Neural cell (in vitro differentiated cells): Measurements from ENCODE around the gene S100A12. TPM values are rescaled to one million over a fixed set of nuclear protein-coding genes. Genes with fewer than 3 reads are reported as not detected.

Experiments
- H2AFZ ChIP-seq: fragments of 200-600, 300-800 bp; sonication (generic), shearing (Covaris generic); 2 replicates; pipeline ENCODE4 v1.6.0; 2014; ENCODE audit warnings: low read depth, mild to moderate bottlenecking, antibody characterized with exemption, low read length, moderate library complexity
- H3F3A ChIP-seq: fragments of 200-600 bp; shearing (Covaris generic); 2 replicates; pipeline ENCODE4 v1.6.1; 2016; ENCODE audit warnings: mild to moderate bottlenecking, moderate library complexity, mixed read lengths, antibody characterized with exemption, low read length; ENCODE audit not compliant: insufficient read depth, poor library complexity, severe bottlenecking
- H3K27ac ChIP-seq: fragments of 200-600, 300-800 bp; sonication (generic), shearing (Covaris generic); 2 replicates; pipeline ENCODE4 v1.5.1; 2014; ENCODE audit warnings: mild to moderate bottlenecking, low read length, moderate library complexity
- H3K27me3 ChIP-seq: fragments of 300-800, 200-600 bp; sonication (generic), shearing (Covaris generic); 2 replicates; pipeline ENCODE4 v1.6.0; 2014; ENCODE audit warnings: mild to moderate bottlenecking, low read depth, low read length, moderate library complexity; ENCODE audit not compliant: insufficient read depth
- H3K36me3 ChIP-seq: fragments of 300-800, 200-600 bp; sonication (generic), shearing (Covaris generic); 2 replicates; pipeline ENCODE4 v1.5.1; 2014; ENCODE audit warnings: mild to moderate bottlenecking, antibody characterized with exemption, low read length, moderate library complexity; ENCODE audit not compliant: insufficient read depth
- H3K4me2 ChIP-seq: fragments of 300-800, 200-600 bp; sonication (generic), shearing (Covaris generic); 2 replicates; pipeline ENCODE4 v1.6.0; 2014; ENCODE audit warnings: mild to moderate bottlenecking, low read length
- H3K4me3 ChIP-seq: fragments of 300-800, 200-600 bp; sonication (generic), shearing (Covaris generic); 2 replicates; pipeline ENCODE4 v1.5.1; 2014; ENCODE audit warnings: mild to moderate bottlenecking, low read length, moderate library complexity
- H3K79me2 ChIP-seq: fragments of 200-600 bp; shearing (Covaris generic); replicated peaks from 2 replicates; pipeline ENCODE4 v1.6.0; 2014; ENCODE audit warnings: mild to moderate bottlenecking, low read length, moderate library complexity; ENCODE audit not compliant: insufficient read depth
- H3K9ac ChIP-seq: fragments of 300-800, 200-600 bp; sonication (generic), shearing (Covaris generic); 2 replicates; pipeline ENCODE4 v1.6.1; 2016; ENCODE audit warnings: mild to moderate bottlenecking, low read length, mixed read lengths
- H3K9me2 ChIP-seq: fragments of 200-600 bp; shearing (Covaris generic); 2 replicates; pipeline ENCODE4 v1.6.1; 2016; ENCODE audit warnings: mild to moderate bottlenecking, low read length, mixed read lengths; ENCODE audit not compliant: insufficient read depth
- H3K9me3 ChIP-seq: fragments of 200-600, 300-800 bp; sonication (generic), shearing (Covaris generic); 2 replicates; pipeline ENCODE4 v1.6.1; 2016; ENCODE audit warnings: mild to moderate bottlenecking, mixed run types, low read length, moderate library complexity, mixed read lengths
- H4K20me1 ChIP-seq: fragments of 200-600 bp; shearing (Covaris generic); 2 replicates; pipeline ENCODE4 v1.6.1; 2016; ENCODE audit warnings: mild to moderate bottlenecking, mixed run types; ENCODE audit not compliant: insufficient read depth
- EP300 ChIP-seq: fragments of 450-650 bp; conservative IDR thresholded peaks from 2 replicates; pipeline ENCODE4 v1.6.1; 2014; ENCODE audit warnings: antibody characterized with exemption, mild to moderate bottlenecking, moderate library complexity; ENCODE audit not compliant: poor library complexity, severe bottlenecking
- EZH2 ChIP-seq: fragments of 200-600, 300-800 bp; shearing (Covaris generic), sonication (generic); IDR thresholded peaks from 2 replicates; pipeline ENCODE4 v1.6.1; 2014; ENCODE audit warnings: antibody characterized with exemption, low read length, borderline replicate concordance, mild to moderate bottlenecking; ENCODE audit not compliant: insufficient read depth, poor library complexity, severe bottlenecking
- MXI1 ChIP-seq: fragments of 450-650 bp; conservative IDR thresholded peaks from 2 replicates; pipeline ENCODE4 v1.6.1; 2014; ENCODE audit warnings: antibody characterized with exemption, mild to moderate bottlenecking; ENCODE audit not compliant: poor library complexity, severe bottlenecking
- POLR2AphosphoS5 ChIP-seq: IDR thresholded peaks from 2 replicates; pipeline ENCODE4 v1.6.1; 2012
- RAD21 ChIP-seq: fragments of 450-650 bp; conservative IDR thresholded peaks from 2 replicates; pipeline ENCODE4 v1.6.1; 2014; ENCODE audit warnings: antibody characterized with exemption, mild to moderate bottlenecking, moderate library complexity
- SMC3 ChIP-seq: fragments of 450-650 bp; conservative IDR thresholded peaks from 2 replicates; pipeline ENCODE4 v1.6.1; 2014; ENCODE audit warnings: antibody characterized with exemption, mild to moderate bottlenecking, moderate library complexity; ENCODE audit not compliant: poor library complexity
- TAF1 ChIP-seq: IDR thresholded peaks from 2 replicates; pipeline ENCODE4 v1.6.1; 2012; ENCODE audit warnings: low read depth
- polyA plus RNA-seq: library from polyadenylated mRNA; depleted of rRNA; stranded (reverse); fragments of >200 nt; gene quantifications from 2 replicates; pipeline ENCODE4 v1.2.3, GENCODE V29; 2014
- TF ChIP-seq, protein P1 (sequence below): fragments of 450-650 bp; IDR thresholded peaks from 2 replicates; pipeline ENCODE4 v1.5.1; 2014; ENCODE audit warnings: antibody characterized with exemption, mild to moderate bottlenecking, moderate library complexity; ENCODE audit not compliant: poor library complexity, severe bottlenecking
- TF ChIP-seq, protein P2 (sequence below): IDR thresholded peaks from 2 replicates; pipeline ENCODE4 v1.6.1; 2012; ENCODE audit warnings: borderline replicate concordance

S100A12 gene
- polyA plus RNA-seq, 1 donor from 2014 or later: not detected

GRCh38 chr1:153404768-153405167 lies 29.3 kb upstream of the S100A12 start:
- H3K4me3 ChIP-seq: no peak overlapping the region
- H3K36me3 ChIP-seq: no peaks in the 10 kb centered on the region
- no peaks in the 10 kb centered on the region for H3K9me3 ChIP-seq
- no peaks in the 10 kb centered on the region for H3K9me2 ChIP-seq
- TF ChIP-seq, protein P1, sequence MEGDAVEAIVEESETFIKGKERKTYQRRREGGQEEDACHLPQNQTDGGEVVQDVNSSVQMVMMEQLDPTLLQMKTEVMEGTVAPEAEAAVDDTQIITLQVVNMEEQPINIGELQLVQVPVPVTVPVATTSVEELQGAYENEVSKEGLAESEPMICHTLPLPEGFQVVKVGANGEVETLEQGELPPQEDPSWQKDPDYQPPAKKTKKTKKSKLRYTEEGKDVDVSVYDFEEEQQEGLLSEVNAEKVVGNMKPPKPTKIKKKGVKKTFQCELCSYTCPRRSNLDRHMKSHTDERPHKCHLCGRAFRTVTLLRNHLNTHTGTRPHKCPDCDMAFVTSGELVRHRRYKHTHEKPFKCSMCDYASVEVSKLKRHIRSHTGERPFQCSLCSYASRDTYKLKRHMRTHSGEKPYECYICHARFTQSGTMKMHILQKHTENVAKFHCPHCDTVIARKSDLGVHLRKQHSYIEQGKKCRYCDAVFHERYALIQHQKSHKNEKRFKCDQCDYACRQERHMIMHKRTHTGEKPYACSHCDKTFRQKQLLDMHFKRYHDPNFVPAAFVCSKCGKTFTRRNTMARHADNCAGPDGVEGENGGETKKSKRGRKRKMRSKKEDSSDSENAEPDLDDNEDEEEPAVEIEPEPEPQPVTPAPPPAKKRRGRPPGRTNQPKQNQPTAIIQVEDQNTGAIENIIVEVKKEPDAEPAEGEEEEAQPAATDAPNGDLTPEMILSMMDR: no peak
- no peak for TF ChIP-seq EP300
- no peak for TF ChIP-seq SMC3
- TF ChIP-seq TAF1: no peak
- no peak for TF ChIP-seq EZH2
- TF ChIP-seq POLR2AphosphoS5: no peak
- H3K9ac ChIP-seq: no peak overlapping the region
- no peak overlapping the region for H2AFZ ChIP-seq
- H3K27ac ChIP-seq: no peak overlapping the region
- H4K20me1 ChIP-seq: no peaks in the 10 kb centered on the region
- no peaks in the 10 kb centered on the region for H3K79me2 ChIP-seq
- H3K4me2 ChIP-seq: no peak overlapping the region
- H3F3A ChIP-seq: no peaks in the 10 kb centered on the region
- H3K27me3 ChIP-seq: no peaks in the 10 kb centered on the region

GRCh38 chr1:153404086-153404635 lies 28.7 kb upstream of the S100A12 start:
- H3K79me2 ChIP-seq: no peaks in the 10 kb centered on the region
- no peak overlapping the region for H3K27ac ChIP-seq
- H3K9ac ChIP-seq: no peak overlapping the region
- H3K27me3 ChIP-seq: no peaks in the 10 kb centered on the region
- no peaks in the 10 kb centered on the region for H3K9me2 ChIP-seq
- no peak overlapping the region for H3K4me2 ChIP-seq
- H3F3A ChIP-seq: no peaks in the 10 kb centered on the region
- TF ChIP-seq SMC3 (no peak), EP300 (no peak), EZH2 (no peak), RAD21 (no peak), TAF1 (no peak), MXI1 (no peak), POLR2AphosphoS5 (no peak)
- TF ChIP-seq, protein P2, sequence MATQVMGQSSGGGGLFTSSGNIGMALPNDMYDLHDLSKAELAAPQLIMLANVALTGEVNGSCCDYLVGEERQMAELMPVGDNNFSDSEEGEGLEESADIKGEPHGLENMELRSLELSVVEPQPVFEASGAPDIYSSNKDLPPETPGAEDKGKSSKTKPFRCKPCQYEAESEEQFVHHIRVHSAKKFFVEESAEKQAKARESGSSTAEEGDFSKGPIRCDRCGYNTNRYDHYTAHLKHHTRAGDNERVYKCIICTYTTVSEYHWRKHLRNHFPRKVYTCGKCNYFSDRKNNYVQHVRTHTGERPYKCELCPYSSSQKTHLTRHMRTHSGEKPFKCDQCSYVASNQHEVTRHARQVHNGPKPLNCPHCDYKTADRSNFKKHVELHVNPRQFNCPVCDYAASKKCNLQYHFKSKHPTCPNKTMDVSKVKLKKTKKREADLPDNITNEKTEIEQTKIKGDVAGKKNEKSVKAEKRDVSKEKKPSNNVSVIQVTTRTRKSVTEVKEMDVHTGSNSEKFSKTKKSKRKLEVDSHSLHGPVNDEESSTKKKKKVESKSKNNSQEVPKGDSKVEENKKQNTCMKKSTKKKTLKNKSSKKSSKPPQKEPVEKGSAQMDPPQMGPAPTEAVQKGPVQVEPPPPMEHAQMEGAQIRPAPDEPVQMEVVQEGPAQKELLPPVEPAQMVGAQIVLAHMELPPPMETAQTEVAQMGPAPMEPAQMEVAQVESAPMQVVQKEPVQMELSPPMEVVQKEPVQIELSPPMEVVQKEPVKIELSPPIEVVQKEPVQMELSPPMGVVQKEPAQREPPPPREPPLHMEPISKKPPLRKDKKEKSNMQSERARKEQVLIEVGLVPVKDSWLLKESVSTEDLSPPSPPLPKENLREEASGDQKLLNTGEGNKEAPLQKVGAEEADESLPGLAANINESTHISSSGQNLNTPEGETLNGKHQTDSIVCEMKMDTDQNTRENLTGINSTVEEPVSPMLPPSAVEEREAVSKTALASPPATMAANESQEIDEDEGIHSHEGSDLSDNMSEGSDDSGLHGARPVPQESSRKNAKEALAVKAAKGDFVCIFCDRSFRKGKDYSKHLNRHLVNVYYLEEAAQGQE: no peak
- TF ChIP-seq, protein P1: no peak
- no peaks in the 10 kb centered on the region for H3K9me3 ChIP-seq
- no peak overlapping the region for H2AFZ ChIP-seq
- H4K20me1 ChIP-seq: no peaks in the 10 kb centered on the region
- H3K36me3 ChIP-seq: no peaks in the 10 kb centered on the region
- H3K4me3 ChIP-seq: no peak overlapping the region
